ENCODE measurements around the gene PES1.
"Not testable (repeated sequence)": the region's sequence is repeated elsewhere in the genome, so short reads cannot be mapped to it uniquely, and the experiment has no call there.

PES1 gene

GRCh38 chr22:30591588-30592359 is at the start of gene PES1:
Gene PES1, minus strand, starts transcription at chr22:30591910. Its CDS starts 77 bp downstream, at chr22:30591833.
- peak; percentile 97 for DNase-seq (ENCODE audit: low spot score)

GRCh38 chr22:30640839-30641430 is 49.2 kb upstream of the PES1 start:
- no peak for DNase-seq (ENCODE audit: low spot score)

GRCh38 chr22:30640361-30640760 is 48.7 kb upstream of the PES1 start:
- no peak for DNase-seq (ENCODE audit: low spot score)

GRCh38 chr22:30637701-30638114 is 46.0 kb upstream of the PES1 start:
- DNase-seq (ENCODE audit: low spot score): no peak

GRCh38 chr22:30636226-30637077 is 44.7 kb upstream of the PES1 start:
- DNase-seq (ENCODE audit: low spot score): no peak

GRCh38 chr22:30635273-30636225 is 43.8 kb upstream of the PES1 start, which contains the start of gene SLC35E4:
Gene SLC35E4, plus strand, starts transcription at chr22:30635781. Its CDS starts 670 bp downstream, at chr22:30636451.
- DNase-seq (ENCODE audit: low spot score): peak; percentile 97

- peak; percentile 90 for DNase-seq (ENCODE audit: low spot score)
Observed at GRCh38 chr22:30634471-30635233, 42.9 kb upstream of the PES1 start.

GRCh38 chr22:30631469-30631868 is 39.8 kb upstream of the PES1 start:
- not testable (repeated sequence) for DNase-seq (ENCODE audit: low spot score)

- no peak for DNase-seq (ENCODE audit: low spot score)
Observed at GRCh38 chr22:30628491-30628890, 36.8 kb upstream of the PES1 start.

GRCh38 chr22:30627471-30627870 is 35.8 kb upstream of the PES1 start:
- no peak for DNase-seq (ENCODE audit: low spot score)

GRCh38 chr22:30626413-30626812 is 34.7 kb upstream of the PES1 start:
- no peak for DNase-seq (ENCODE audit: low spot score)

GRCh38 chr22:30619909-30620308 is 28.2 kb upstream of the PES1 start:
- not testable (repeated sequence) for DNase-seq (ENCODE audit: low spot score)

- no peak for DNase-seq (ENCODE audit: low spot score)
Observed at GRCh38 chr22:30617819-30618218, 26.1 kb upstream of the PES1 start.

GRCh38 chr22:30615543-30615954 is 23.8 kb upstream of the PES1 start:
- DNase-seq (ENCODE audit: low spot score): no peak

- no peak for DNase-seq (ENCODE audit: low spot score)
Observed at GRCh38 chr22:30614879-30615278, 23.2 kb upstream of the PES1 start.

GRCh38 chr22:30614268-30614667 is 22.6 kb upstream of the PES1 start:
- DNase-seq (ENCODE audit: low spot score): no peak

- DNase-seq (ENCODE audit: low spot score): no peak
Observed at GRCh38 chr22:30612789-30613188, 21.1 kb upstream of the PES1 start.

GRCh38 chr22:30611197-30611596 is 19.5 kb upstream of the PES1 start:
- DNase-seq (ENCODE audit: low spot score): peak; percentile 1

- peak; percentile 4 for DNase-seq (ENCODE audit: low spot score)
Observed at GRCh38 chr22:30610299-30610698, 18.6 kb upstream of the PES1 start.

Measured in D341Med (cell line).